Measurements from ENCODE around the gene THEM4.

THEM4 gene

DNA sequence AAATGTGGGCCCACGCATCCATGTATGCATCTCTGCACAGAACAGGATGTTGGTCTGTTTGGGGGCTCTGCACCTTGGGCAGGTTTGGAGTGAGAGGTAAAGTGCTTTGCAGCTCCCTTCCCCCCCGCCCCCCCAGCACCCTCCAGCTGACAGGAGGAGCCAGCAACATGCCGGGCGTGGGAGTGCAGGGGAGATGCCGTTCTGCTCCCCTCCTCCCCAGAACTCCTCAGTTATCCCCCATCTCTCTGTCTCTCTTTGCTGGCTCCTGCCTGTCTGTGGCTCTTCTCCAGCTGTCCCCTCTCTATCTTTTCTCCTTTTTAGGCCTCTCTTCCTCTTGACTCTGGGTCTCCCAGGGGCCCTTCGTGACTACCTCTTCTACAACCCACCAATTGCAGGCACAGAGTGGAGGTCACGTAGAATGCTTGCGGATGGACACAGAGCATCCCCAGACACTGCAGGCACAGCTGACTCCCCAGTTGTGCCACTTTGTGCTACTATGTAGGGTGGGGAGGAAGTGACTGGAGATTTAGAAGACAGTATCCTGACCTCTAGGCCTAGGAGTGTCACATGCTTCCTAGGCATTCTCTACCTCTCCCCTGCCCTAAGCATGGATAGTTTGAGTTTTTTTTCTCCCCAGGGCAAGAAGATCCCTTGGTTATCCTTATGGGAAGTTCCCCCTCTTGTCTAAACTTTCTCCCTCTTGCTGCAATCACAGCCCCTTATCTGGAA, 76.0 kb downstream of the THEM4 start:
- H3K4me3 Mint-ChIP-seq = no peak overlapping the region
- H3K36me3 Mint-ChIP-seq (ENCODE audit: insufficient read depth) = peaks cover 15% of the 10 kb centered on the region
- ATAC-seq (replicated peaks; ENCODE audit: extremely low read depth, poor library complexity, severe bottlenecking) (no peak), DNase-seq (ENCODE audit: low spot score in 2 of 2) (no peak)
- peak overlapping the region; percentile 65 for H3K27ac Mint-ChIP-seq (ENCODE audit: low read depth)
- no peaks in the 10 kb centered on the region for H3K9me3 Mint-ChIP-seq
- H3K4me1 Mint-ChIP-seq = peaks cover 70% of the 10 kb centered on the region
- no peaks in the 10 kb centered on the region for H3K27me3 Mint-ChIP-seq

DNA sequence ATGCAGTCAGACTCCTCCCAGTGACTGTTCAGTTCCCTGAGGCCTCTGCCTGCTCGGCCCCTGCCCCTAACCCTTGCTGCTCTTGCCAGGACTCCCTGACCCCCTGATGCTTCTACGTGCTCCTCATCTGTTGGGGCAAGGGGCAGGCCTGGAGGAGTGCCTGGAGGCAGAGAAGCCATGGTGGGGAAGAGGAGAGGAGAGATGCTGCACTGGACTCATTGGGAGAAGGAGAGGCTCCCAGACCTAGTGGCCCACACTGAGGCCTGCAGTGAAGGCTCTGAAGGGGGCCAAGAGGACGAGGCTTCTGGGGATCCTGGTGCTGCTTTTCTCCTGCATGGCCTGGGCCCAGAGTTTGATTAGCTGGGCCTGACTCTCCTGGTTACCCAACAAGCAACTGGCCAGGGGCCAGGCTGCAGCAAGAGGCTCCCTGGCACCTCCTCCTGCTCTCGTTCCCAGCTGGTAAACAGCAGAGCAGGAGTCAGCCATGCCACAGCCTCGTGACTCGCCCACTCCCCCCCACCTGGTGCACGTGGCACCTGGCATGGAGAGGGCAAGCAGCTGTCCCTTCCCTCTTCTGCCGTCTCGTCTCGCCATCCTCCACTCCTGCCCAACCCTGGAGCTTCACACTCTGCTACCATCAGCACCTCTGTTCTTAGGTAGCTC, 76.9 kb downstream of the THEM4 start:
- Mint-ChIP-seq H3K36me3 (ENCODE audit: insufficient read depth) (peaks cover 12% of the 10 kb centered on the region), H3K27ac (ENCODE audit: low read depth) (no peak overlapping the region), H3K4me3 (peak overlapping the region; percentile 57), H3K9me3 (no peaks in the 10 kb centered on the region), H3K4me1 (peaks cover 75% of the 10 kb centered on the region), H3K27me3 (no peaks in the 10 kb centered on the region)
- no peak for ATAC-seq (replicated peaks; ENCODE audit: extremely low read depth, poor library complexity, severe bottlenecking)
- DNase-seq (ENCODE audit: low spot score in 2 of 2) = no peak

DNA sequence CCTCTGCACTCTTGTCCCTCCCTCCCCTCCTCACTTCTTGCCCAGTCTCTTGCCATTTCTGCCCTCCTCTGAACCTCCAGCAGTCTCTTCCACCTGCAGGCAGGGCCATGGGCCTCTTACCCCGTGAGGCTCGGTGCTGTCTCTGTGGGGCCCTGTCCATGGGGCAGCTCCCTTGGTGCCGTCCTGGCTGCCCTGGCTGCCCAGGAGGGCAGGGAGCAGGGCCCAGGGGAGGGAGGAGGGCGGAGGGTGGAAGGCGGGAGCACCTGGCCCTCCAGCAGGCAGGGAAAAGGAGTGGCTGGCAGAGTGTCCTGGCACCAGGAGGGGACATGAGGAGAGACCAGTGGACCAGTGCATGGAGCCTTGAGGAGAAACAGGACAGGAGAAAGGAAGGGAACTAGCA, 77.7 kb downstream of the THEM4 start, which contains the start of gene RORC:
RORC (minus strand) TSS at position 198 of the 400 bp plus-strand sequence; CDS start at position 160, 38 bp downstream.
- Mint-ChIP-seq H3K9me3 (no peaks in the 10 kb centered on the region), H3K36me3 (ENCODE audit: insufficient read depth) (peaks cover 8% of the 10 kb centered on the region), H3K4me3 (peak within 1 kb of the TSS; percentile 57), H3K4me1 (peaks cover 66% of the 10 kb centered on the region), H3K27me3 (no peaks in the 10 kb centered on the region), H3K27ac (ENCODE audit: low read depth) (peak within 1 kb of the TSS; percentile 83)
- ATAC-seq (replicated peaks; ENCODE audit: extremely low read depth, poor library complexity, severe bottlenecking) (no peak), DNase-seq (ENCODE audit: low spot score in 2 of 2) (no peak)

DNA sequence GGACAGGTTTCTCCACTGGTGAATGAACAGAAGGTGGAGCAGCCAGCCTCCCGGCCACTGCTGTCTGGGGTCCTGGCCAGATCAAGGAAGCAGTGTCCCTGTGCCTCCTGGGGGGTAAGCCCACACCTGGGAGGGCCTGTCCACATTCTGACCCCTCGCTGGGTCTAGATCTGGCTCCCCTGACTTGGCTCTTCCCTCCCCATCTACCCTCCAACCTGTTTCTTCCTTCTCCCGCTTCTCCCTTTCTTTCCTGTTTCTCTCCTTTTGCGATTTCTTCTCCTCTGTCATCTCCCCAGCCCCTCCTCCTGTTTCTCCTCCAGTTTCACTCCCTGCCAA, 78.1 kb downstream of the THEM4 start:
- H3K4me1 Mint-ChIP-seq = peaks cover 62% of the 10 kb centered on the region
- no peak for ATAC-seq (replicated peaks; ENCODE audit: extremely low read depth, poor library complexity, severe bottlenecking)
- H3K4me3 Mint-ChIP-seq = peak overlapping the region; percentile 57

DNA sequence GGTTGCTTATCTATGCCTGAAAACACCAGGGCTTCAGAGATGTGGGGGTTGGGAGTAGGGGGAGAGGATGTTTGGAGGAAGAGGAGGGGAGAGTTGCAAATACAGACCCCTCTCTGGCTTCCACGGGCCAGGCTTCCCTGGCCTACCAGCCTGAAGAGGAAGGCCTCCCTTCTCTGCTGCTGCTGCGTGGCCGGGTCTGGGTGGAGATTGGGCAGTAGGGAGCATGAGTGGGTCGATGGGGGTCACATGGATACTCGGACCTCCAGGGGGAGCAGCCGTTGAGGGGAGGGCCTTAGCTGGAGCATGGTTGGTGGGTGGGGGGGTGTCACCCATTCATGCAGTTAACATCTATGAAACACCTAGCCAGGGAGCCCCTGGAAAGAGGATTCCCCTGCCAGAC, 79.3 kb downstream of the THEM4 start:
- H3K4me1 Mint-ChIP-seq = peaks cover 62% of the 10 kb centered on the region
- H3K36me3 Mint-ChIP-seq (ENCODE audit: insufficient read depth) = peaks cover 8% of the 10 kb centered on the region
- H3K27ac Mint-ChIP-seq (ENCODE audit: low read depth) = peak overlapping the region; percentile 82
- ATAC-seq (replicated peaks; ENCODE audit: extremely low read depth, poor library complexity, severe bottlenecking) (no peak), DNase-seq (ENCODE audit: low spot score in 2 of 2) (no peak)
- no peaks in the 10 kb centered on the region for H3K9me3 Mint-ChIP-seq
- no peaks in the 10 kb centered on the region for H3K27me3 Mint-ChIP-seq
- peak overlapping the region; percentile 57 for H3K4me3 Mint-ChIP-seq

More for the DNA sequence above, 78.1 kb downstream of the THEM4 start:
- Mint-ChIP-seq H3K27me3 (no peaks in the 10 kb centered on the region), H3K9me3 (no peaks in the 10 kb centered on the region), H3K36me3 (ENCODE audit: insufficient read depth) (peaks cover 8% of the 10 kb centered on the region), H3K27ac (ENCODE audit: low read depth) (peak overlapping the region; percentile 83)
- DNase-seq (ENCODE audit: low spot score in 2 of 2) = no peak

DNA sequence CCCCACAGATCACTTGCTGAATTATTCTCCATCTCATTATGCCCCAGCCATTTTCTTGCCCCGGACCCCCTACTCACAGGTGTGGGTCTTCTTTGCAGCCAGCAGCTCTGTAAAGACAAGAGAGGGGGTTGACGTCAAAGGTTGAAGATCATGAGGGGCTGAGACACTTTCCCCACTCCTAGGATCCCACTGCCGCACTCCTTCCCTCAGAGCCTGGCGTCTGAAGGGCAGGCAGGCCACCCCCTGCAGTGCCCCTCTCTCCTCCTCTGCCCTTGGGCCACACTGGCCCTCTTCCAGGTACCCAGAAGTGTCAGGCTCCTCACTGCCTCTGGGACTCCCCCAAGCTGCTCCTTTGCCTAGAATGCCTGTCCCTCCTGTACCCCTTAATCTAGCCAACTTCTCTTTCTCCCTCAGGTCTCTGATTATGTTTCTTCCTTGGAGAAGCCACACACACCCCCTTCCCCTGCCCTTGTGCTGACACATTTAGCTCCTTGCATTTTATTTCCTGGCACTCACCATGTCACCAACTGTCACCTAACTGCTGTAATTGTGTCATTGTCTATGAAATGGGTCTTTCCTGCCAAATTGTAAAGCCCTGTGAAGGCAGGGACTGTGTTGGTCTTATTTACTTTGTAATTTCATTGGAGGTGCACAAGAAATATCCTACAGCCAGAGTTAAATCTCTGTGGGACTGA, 79.8 kb downstream of the THEM4 start:
- Mint-ChIP-seq H3K4me1 (peaks cover 62% of the 10 kb centered on the region), H3K4me3 (peak overlapping the region; percentile 57), H3K9me3 (no peaks in the 10 kb centered on the region), H3K27ac (ENCODE audit: low read depth) (peak overlapping the region; percentile 82), H3K36me3 (ENCODE audit: insufficient read depth) (peaks cover 9% of the 10 kb centered on the region), H3K27me3 (no peaks in the 10 kb centered on the region)
- no peak for ATAC-seq (replicated peaks; ENCODE audit: extremely low read depth, poor library complexity, severe bottlenecking)
- DNase-seq (ENCODE audit: low spot score in 2 of 2) = no peak

DNA sequence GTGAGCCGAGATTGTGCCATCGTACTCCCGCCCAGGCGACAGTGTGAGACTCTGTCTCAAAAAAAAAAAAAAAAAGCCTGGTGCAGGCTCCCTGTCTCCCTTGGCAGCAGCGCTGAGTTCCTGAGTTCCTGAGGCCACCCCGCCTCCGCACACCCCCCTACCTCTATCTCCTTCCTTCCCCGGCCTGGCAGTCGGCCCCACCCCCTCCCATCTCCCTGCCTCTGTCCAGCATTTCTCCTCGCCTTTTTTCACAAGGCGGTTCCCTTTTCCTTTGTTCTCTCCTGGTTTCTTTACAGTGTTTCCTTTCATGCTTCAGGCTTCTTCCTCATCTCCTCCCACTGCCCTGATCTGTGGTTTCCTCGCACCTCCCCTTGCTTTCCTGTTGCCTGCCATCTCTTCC, 80.4 kb downstream of the THEM4 start:
- DNase-seq (ENCODE audit: low spot score in 2 of 2) = no peak
- Mint-ChIP-seq H3K27ac (ENCODE audit: low read depth) (peak overlapping the region; percentile 82), H3K9me3 (no peaks in the 10 kb centered on the region), H3K27me3 (no peaks in the 10 kb centered on the region), H3K36me3 (ENCODE audit: insufficient read depth) (peaks cover 11% of the 10 kb centered on the region), H3K4me3 (peak overlapping the region; percentile 57), H3K4me1 (peaks cover 61% of the 10 kb centered on the region)
- no peak for ATAC-seq (replicated peaks; ENCODE audit: extremely low read depth, poor library complexity, severe bottlenecking)

DNA sequence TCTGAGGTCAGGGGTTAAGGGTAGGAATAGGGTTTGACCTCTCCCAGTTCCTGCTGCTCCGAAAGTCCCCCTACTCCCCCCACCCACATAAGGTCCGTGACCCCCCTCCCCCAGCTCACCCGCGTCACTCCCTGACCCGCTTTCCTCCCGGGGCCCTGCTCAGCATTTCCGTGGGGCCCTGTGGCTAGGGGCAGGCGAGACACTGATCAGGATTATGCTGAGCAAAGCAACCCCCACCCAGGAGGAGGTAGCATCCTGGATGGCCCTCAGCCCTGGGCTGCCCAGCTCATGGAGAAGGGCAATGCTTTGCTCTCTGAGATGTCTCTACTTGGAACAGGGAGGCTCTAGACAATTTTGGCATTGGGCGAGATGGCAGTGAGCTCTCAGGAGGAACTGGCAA, 81.5 kb downstream of the THEM4 start:
- Mint-ChIP-seq H3K4me1 (peaks cover 50% of the 10 kb centered on the region), H3K27me3 (no peaks in the 10 kb centered on the region), H3K9me3 (no peaks in the 10 kb centered on the region), H3K4me3 (peak overlapping the region; percentile 44), H3K27ac (ENCODE audit: low read depth) (peak overlapping the region; percentile 43), H3K36me3 (ENCODE audit: insufficient read depth) (peaks cover 11% of the 10 kb centered on the region)
- ATAC-seq (replicated peaks; ENCODE audit: extremely low read depth, poor library complexity, severe bottlenecking) = no peak
- no peak for DNase-seq (ENCODE audit: low spot score in 2 of 2)

DNA sequence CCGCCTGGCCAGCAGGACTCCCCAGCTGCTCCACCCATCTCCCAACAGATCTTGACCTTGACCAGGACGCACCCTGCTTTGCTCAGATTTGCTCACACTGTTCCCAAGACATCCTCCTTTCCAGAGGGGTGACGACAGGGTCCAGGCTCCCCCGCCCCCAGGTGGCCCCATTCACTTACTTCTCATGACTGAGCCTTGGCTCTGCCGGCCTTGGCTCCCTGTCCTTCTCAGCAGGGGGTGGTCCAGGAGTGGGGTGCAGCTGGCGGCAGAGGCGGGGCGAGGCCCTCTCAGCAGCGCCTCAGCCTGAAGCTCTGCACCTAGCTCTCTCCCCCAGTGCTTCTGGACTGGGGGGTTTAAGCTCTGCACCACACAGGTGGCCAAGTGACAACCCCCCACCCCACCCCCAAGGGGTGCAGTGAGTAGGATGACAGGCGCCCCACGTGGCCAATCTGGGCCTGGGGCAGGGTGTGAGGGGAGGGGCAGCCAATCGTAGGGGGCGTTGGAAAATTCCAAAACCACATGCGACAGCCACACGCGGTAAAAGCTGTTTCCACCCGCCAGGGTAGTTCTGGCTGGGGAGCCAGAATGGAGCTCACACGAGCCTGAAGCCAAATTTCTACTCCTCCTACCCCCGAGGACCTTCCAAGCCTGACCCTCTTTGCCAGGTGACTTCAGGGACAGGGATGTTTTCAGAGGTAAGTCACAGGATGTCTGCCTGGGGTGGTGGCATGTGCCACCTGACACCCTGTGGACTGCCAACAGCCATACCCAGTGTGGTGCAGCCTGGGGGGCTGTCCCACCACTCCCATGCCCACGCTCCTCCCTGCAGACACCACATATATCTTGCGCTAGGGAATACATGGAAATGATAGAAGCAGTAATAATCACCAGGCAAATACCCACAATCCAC, 83.3 kb downstream of the THEM4 start:
- H3K27ac Mint-ChIP-seq (ENCODE audit: low read depth) = peak overlapping the region; percentile 91
- peak overlapping the region; percentile 42 for H3K4me3 Mint-ChIP-seq

DNA sequence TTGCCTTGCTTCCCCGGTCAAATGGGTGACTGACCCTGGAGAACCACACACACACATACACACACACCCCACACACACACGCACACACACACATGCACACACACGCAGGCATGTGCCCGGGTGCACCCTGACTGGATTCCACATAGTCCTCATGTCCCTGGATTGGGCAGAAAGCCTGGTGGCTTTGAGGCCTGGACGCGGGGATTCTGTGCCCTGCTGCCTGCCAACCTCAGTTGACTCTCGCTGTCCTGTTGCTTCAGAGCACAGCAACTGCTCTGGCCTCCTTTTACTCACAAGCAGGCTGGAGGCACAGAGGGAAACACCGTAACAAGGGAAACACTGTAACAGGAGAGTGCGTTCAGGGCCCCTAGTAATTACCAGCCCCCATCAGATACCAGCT, 84.1 kb downstream of the THEM4 start:
- DNase-seq (ENCODE audit: low spot score in 2 of 2) = no peak
- peaks cover 46% of the 10 kb centered on the region for H3K4me1 Mint-ChIP-seq

More for the DNA sequence above, 83.3 kb downstream of the THEM4 start:
- peaks cover 8% of the 10 kb centered on the region for H3K36me3 Mint-ChIP-seq (ENCODE audit: insufficient read depth)
- H3K27me3 Mint-ChIP-seq = no peaks in the 10 kb centered on the region
- no peak for ATAC-seq (replicated peaks; ENCODE audit: extremely low read depth, poor library complexity, severe bottlenecking)
- no peaks in the 10 kb centered on the region for H3K9me3 Mint-ChIP-seq
- no peak for DNase-seq (ENCODE audit: low spot score in 2 of 2)
- H3K4me1 Mint-ChIP-seq = peaks cover 46% of the 10 kb centered on the region

More for the DNA sequence above, 84.1 kb downstream of the THEM4 start:
- Mint-ChIP-seq H3K36me3 (ENCODE audit: insufficient read depth) (peaks cover 5% of the 10 kb centered on the region), H3K9me3 (no peaks in the 10 kb centered on the region), H3K27ac (ENCODE audit: low read depth) (peak overlapping the region; percentile 91), H3K4me3 (peak overlapping the region; percentile 42), H3K27me3 (no peaks in the 10 kb centered on the region)
- ATAC-seq (replicated peaks; ENCODE audit: extremely low read depth, poor library complexity, severe bottlenecking) = no peak
